ENCODE measurements around the gene PAOX.

PAOX gene

GRCh38 chr10:133440633-133441285 is 61.7 kb downstream of the PAOX start:
- DNase-seq, result no peak
